ENCODE data around the gene BAZ2A. TPM values are rescaled to one million over a fixed set of nuclear protein-coding genes. Genes with fewer than 3 reads are reported as not detected.

Gene BAZ2A
- total RNA-seq, 1 donor from 2014 or later, result 131 TPM

- Mint-ChIP-seq H3K9me3 (no peaks in the 10 kb centered on the region), H3K27me3 (ENCODE audit: low read depth) (no peaks in the 10 kb centered on the region), H3K4me3 (ENCODE audit: low read depth) (peak overlapping the region; percentile 97), H3K4me1 (ENCODE audit: low read depth) (peaks cover 59% of the 10 kb centered on the region), H3K27ac (peak overlapping the region; percentile 83), H3K36me3 (ENCODE audit: low read depth) (peaks cover 27% of the 10 kb centered on the region)
- DNase-seq (ENCODE audit: low spot score), result no peak
- intact Hi-C loops (cut with micrococcal nuclease), result loop anchor here (5.0 to 10.0 kb wide), 2 partner anchors 516 to 709 kb away; partner anchors contain the start of genes PYM1, RPL41 and ZC3H10
These were observed 3.5 kb upstream of the BAZ2A start for GRCh38 chr12:56633468-56634241.

GRCh38 chr12:56632701-56633467 is 2.8 kb upstream of the BAZ2A start:
- Mint-ChIP-seq H3K4me1 (ENCODE audit: low read depth) (peaks cover 66% of the 10 kb centered on the region), H3K27me3 (ENCODE audit: low read depth) (no peaks in the 10 kb centered on the region), H3K36me3 (ENCODE audit: low read depth) (peaks cover 25% of the 10 kb centered on the region), H3K9me3 (no peaks in the 10 kb centered on the region), H3K4me3 (ENCODE audit: low read depth) (peak overlapping the region; percentile 68), H3K27ac (peak overlapping the region; percentile 54)
- intact Hi-C loops (cut with micrococcal nuclease), result loop anchor here (5.0 to 10.0 kb wide), 2 partner anchors 516 to 708 kb away; partner anchors contain the start of genes PYM1, RPL41 and ZC3H10
- DNase-seq (ENCODE audit: low spot score), result no peak

GRCh38 chr12:56631790-56632700 is 1.9 kb upstream of the BAZ2A start:
- H3K4me1 Mint-ChIP-seq (ENCODE audit: low read depth), result peaks cover 62% of the 10 kb centered on the region
- H3K36me3 Mint-ChIP-seq (ENCODE audit: low read depth), result peaks cover 19% of the 10 kb centered on the region
- H3K27me3 Mint-ChIP-seq (ENCODE audit: low read depth), result no peaks in the 10 kb centered on the region
- DNase-seq (ENCODE audit: low spot score), result peak; percentile 62
- peak overlapping the region; percentile 68 for H3K4me3 Mint-ChIP-seq (ENCODE audit: low read depth)
- no peaks in the 10 kb centered on the region for H3K9me3 Mint-ChIP-seq
- H3K27ac Mint-ChIP-seq, result peak overlapping the region; percentile 79
- intact Hi-C loops (cut with micrococcal nuclease), result loop anchor here (5.0 to 10.0 kb wide), 2 partner anchors 515 to 707 kb away; partner anchors contain the start of genes PYM1, RPL41 and ZC3H10

DNA sequence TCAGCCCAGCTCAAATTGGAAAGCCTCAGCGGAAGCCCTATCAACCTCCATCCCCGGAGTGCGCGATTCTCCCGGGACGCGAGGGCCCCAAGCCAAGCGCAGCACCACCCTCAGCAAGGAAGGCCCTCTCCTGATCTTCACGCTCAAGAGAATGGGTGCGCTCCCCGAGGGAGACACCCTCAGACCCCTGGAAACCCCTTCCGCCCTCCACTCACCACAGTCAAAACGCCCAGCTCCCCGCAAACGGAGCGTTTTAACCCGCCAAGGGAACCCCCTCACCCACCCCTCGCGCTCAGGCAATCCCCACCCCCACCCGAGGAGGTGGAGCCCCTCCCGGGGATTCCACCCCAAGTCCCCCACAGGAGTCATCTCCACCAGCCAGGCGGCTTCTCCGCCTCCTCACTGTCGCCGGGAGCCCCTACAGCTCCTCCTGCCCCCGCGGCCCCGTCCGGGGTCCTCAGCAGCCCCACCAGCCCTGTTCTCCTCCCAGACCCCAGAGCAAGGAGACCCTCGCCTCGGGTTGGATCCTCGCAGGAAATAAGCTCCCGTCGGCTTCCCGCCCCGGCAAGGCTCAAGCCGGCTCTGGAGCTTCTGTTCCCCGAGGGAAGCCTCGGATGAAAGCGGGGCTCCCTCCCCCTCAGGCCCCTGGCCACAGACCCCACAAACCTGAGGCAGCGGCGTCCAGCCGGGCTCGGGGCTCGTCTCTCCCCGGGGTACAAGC is 507 bp downstream of the BAZ2A start:
- Mint-ChIP-seq H3K4me1 (ENCODE audit: low read depth) (peaks cover 61% of the 10 kb centered on the region), H3K36me3 (ENCODE audit: low read depth) (peaks cover 32% of the 10 kb centered on the region), H3K27ac (peak overlapping the region; percentile 94), H3K4me3 (ENCODE audit: low read depth) (peak overlapping the region; percentile 99), H3K9me3 (no peaks in the 10 kb centered on the region), H3K27me3 (ENCODE audit: low read depth) (no peaks in the 10 kb centered on the region)
- DNase-seq (ENCODE audit: low spot score), result no peak
- intact Hi-C loops (cut with micrococcal nuclease), result loop anchor here (5.0 to 10.0 kb wide), 2 partner anchors 512 to 705 kb away; partner anchors contain the start of genes PYM1, RPL41 and ZC3H10

GRCh38 chr12:56628671-56629458 is 1.3 kb downstream of the BAZ2A start:
- Mint-ChIP-seq H3K27ac (peak overlapping the region; percentile 94), H3K4me1 (ENCODE audit: low read depth) (peaks cover 60% of the 10 kb centered on the region), H3K27me3 (ENCODE audit: low read depth) (no peaks in the 10 kb centered on the region), H3K4me3 (ENCODE audit: low read depth) (peak overlapping the region; percentile 99), H3K9me3 (no peaks in the 10 kb centered on the region), H3K36me3 (ENCODE audit: low read depth) (peaks cover 40% of the 10 kb centered on the region)
- intact Hi-C loops (cut with micrococcal nuclease), result no loop called here
- DNase-seq (ENCODE audit: low spot score), result peak; percentile 52

- Mint-ChIP-seq H3K9me3 (no peaks in the 10 kb centered on the region), H3K36me3 (ENCODE audit: low read depth) (peaks cover 52% of the 10 kb centered on the region), H3K4me1 (ENCODE audit: low read depth) (peaks cover 46% of the 10 kb centered on the region)
These were observed 3.4 kb downstream of the BAZ2A start for GRCh38 chr12:56626701-56627100.

DNA sequence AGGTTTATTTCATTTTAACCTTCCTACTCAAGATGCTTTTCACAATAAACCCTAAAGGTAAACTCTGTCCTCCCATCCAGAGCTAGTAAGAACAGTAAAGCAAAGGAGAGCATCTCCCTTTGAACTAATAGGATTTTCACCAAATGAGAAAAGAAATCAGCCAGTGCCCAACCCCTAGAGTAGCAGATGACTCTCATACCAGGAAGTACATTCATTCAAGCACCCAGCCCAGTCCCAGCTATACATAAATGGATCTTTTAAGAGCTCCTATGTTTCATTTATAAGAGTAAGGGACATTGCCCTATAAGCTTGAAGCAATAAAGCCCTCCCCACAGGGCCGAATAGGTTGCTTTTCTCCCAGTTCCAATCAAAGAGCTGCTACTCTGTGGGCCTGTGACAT is 7.6 kb downstream of the BAZ2A start:
- peaks cover 31% of the 10 kb centered on the region for H3K4me1 Mint-ChIP-seq (ENCODE audit: low read depth)
- no peak overlapping the region for H3K4me3 Mint-ChIP-seq (ENCODE audit: low read depth)

More at GRCh38 chr12:56626701-56627100, 3.4 kb downstream of the BAZ2A start:
- intact Hi-C loops (cut with micrococcal nuclease), result no loop called here
- Mint-ChIP-seq H3K27ac (peak overlapping the region; percentile 40), H3K27me3 (ENCODE audit: low read depth) (no peaks in the 10 kb centered on the region), H3K4me3 (ENCODE audit: low read depth) (no peak overlapping the region)
- DNase-seq (ENCODE audit: low spot score), result no peak

GRCh38 chr12:56616925-56617324 is 13.2 kb downstream of the BAZ2A start:
- no peak overlapping the region for H3K4me3 Mint-ChIP-seq (ENCODE audit: low read depth)
- no peak for DNase-seq (ENCODE audit: low spot score)
- intact Hi-C loops (cut with micrococcal nuclease), result no loop called here
- H3K36me3 Mint-ChIP-seq (ENCODE audit: low read depth), result peaks cover 79% of the 10 kb centered on the region
- H3K27me3 Mint-ChIP-seq (ENCODE audit: low read depth), result no peaks in the 10 kb centered on the region
- H3K4me1 Mint-ChIP-seq (ENCODE audit: low read depth), result peaks cover 9% of the 10 kb centered on the region
- H3K27ac Mint-ChIP-seq, result peak overlapping the region; percentile 0
- no peaks in the 10 kb centered on the region for H3K9me3 Mint-ChIP-seq

More for the DNA sequence above, 7.6 kb downstream of the BAZ2A start:
- peak overlapping the region; percentile 11 for H3K27ac Mint-ChIP-seq
- H3K9me3 Mint-ChIP-seq, result no peaks in the 10 kb centered on the region
- intact Hi-C loops (cut with micrococcal nuclease), result no loop called here
- DNase-seq (ENCODE audit: low spot score), result no peak
- H3K36me3 Mint-ChIP-seq (ENCODE audit: low read depth), result peaks cover 61% of the 10 kb centered on the region
- H3K27me3 Mint-ChIP-seq (ENCODE audit: low read depth), result no peaks in the 10 kb centered on the region

DNA sequence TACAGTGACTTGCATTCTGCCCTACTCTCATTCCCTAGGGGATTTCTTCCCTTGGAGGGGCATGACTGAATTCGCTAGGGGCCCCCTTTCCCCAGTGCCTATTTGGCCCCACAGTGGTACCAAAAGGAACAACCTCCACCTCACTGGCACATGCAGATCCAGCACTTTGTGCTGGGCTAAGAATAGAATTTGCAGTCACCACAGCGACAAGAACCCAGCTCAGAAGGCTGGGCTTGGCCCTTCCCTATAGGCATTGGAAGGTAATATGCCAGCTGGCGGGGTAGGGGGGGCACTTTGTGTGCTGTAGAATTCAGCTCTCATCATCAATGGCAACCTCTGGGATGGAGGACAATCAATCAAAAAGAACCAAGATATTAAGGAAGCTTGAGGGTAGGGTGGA is 13.9 kb downstream of the BAZ2A start:
- Mint-ChIP-seq H3K27ac (no peak overlapping the region), H3K9me3 (no peaks in the 10 kb centered on the region), H3K4me3 (ENCODE audit: low read depth) (no peak overlapping the region), H3K36me3 (ENCODE audit: low read depth) (peaks cover 85% of the 10 kb centered on the region), H3K4me1 (ENCODE audit: low read depth) (peaks cover 8% of the 10 kb centered on the region), H3K27me3 (ENCODE audit: low read depth) (no peaks in the 10 kb centered on the region)
- no peak for DNase-seq (ENCODE audit: low spot score)
- intact Hi-C loops (cut with micrococcal nuclease), result no loop called here

DNA sequence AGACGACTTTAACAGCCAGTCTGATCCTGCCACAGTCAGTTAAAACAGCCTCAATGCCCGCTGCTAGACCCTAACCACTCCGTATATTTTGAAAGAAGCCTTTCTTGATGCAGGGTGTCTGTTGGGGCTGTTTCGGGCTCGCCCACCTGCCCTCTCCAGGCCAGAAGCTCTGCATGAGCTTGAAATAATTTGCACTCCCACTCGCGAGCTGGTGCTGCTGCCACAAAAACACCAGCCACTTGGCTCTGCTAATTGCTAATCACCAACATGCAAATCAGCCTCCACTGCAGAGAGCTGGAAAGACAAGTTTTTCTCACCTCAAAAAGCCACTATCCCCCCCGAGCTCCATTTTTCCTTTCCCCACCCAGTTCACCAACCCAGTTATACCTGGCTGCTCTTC is 15.5 kb downstream of the BAZ2A start:
- Mint-ChIP-seq H3K9me3 (no peaks in the 10 kb centered on the region), H3K27me3 (ENCODE audit: low read depth) (no peaks in the 10 kb centered on the region), H3K27ac (no peak overlapping the region), H3K4me3 (ENCODE audit: low read depth) (no peak overlapping the region), H3K36me3 (ENCODE audit: low read depth) (peaks cover 90% of the 10 kb centered on the region), H3K4me1 (ENCODE audit: low read depth) (peaks cover 3% of the 10 kb centered on the region)
- intact Hi-C loops (cut with micrococcal nuclease), result no loop called here
- no peak for DNase-seq (ENCODE audit: low spot score)

DNA sequence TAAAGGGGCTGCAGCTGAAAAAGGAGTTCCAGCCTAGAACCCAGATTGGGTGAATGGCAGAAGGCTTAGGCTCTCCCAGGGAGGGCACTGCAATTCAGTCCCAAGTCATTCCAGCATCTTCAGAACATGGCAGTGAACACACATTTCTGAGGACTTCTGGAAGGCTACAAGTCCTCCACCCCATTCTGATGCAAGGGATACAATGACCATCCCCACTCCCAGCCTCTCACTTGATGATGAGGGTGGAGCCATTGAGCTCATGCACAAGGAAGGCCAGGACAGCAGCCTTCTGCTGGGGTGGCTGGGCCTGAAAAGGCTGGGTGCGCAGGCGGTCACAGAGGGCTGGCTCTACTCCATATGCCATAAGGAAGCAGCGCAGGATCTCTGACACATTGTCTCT is 25.8 kb downstream of the BAZ2A start:
- H3K27me3 Mint-ChIP-seq (ENCODE audit: low read depth), result no peaks in the 10 kb centered on the region
- peaks cover 82% of the 10 kb centered on the region for H3K36me3 Mint-ChIP-seq (ENCODE audit: low read depth)
- DNase-seq (ENCODE audit: low spot score), result no peak
- intact Hi-C loops (cut with micrococcal nuclease), result no loop called here
- no peaks in the 10 kb centered on the region for H3K4me1 Mint-ChIP-seq (ENCODE audit: low read depth)
- no peak overlapping the region for H3K27ac Mint-ChIP-seq
- H3K4me3 Mint-ChIP-seq (ENCODE audit: low read depth), result no peak overlapping the region
- H3K9me3 Mint-ChIP-seq, result no peaks in the 10 kb centered on the region
